CD4-positive, alpha-beta T cell (primary cell): ENCODE results near the gene RNF213. TPM values are rescaled to one million over a fixed set of nuclear protein-coding genes. Genes with fewer than 3 reads are reported as not detected.

ENCODE experiments used
- ATAC-seq: fragments of 200-7000 bp; cut with Tn5 transposase; one replicate; pipeline ENCODE4 v1.10.0; 2022; ENCODE audit warnings: mild to moderate bottlenecking; ENCODE audit not compliant: poor library complexity
- CTCF ChIA-PET: fragments of 350-600 bp; sonication (Branson Sonifier 250); formaldehyde crosslinking; loops from one replicate; lab custom pipeline; 2021; ENCODE audit warnings: antibody characterized with exemption, inconsistent platforms; lab: Charles Lee
- POLR2A ChIA-PET: fragments of 350-600 bp; sonication (Branson Sonifier 250); formaldehyde crosslinking; loops from one replicate; lab custom pipeline; 2021; ENCODE audit warnings: antibody characterized with exemption, inconsistent platforms; lab: Charles Lee
- DNase-seq, 14 experiments: peaks; one replicate each; pipeline ENCODE4 v3.0.0-alpha.2; 2013 to 2020; ENCODE audit warnings: mixed read lengths in 2 of 14
- H3K27ac ChIP-seq, 2 donors: one replicate each; pipeline versions ENCODE4 v1.5.1 to v1.7.0; 2013; ENCODE audit warnings: low read length in 2 of 2, low read depth in 1 of 2, mild to moderate bottlenecking in 1 of 2
- H3K27me3 ChIP-seq, 2 experiments: 1 replicate in 1 of 2; 2 replicates in 1 of 2; pipeline versions ENCODE4 v1.6.1 to v1.7.0; 2013; ENCODE audit warnings: low read length in 2 of 2, control low read depth in 1 of 2, mild to moderate bottlenecking in 1 of 2, moderate library complexity in 1 of 2; ENCODE audit not compliant: insufficient read depth in 2 of 2, control insufficient read depth in 1 of 2
- H3K36me3 ChIP-seq: one replicate; pipeline ENCODE4 v1.6.1; 2013; ENCODE audit warnings: low read length, control low read depth; ENCODE audit not compliant: insufficient read depth
- H3K4me1 ChIP-seq: one replicate; pipeline ENCODE4 v1.6.1; 2013; ENCODE audit warnings: low read length, control low read depth; ENCODE audit not compliant: insufficient read depth
- H3K4me3 ChIP-seq: one replicate; pipeline ENCODE4 v1.5.1; 2013; ENCODE audit warnings: mild to moderate bottlenecking, low read length, moderate library complexity
- H3K9me3 ChIP-seq, 2 experiments: 1 replicate in 1 of 2; 2 replicates in 1 of 2; pipeline versions ENCODE4 v1.6.1 to v1.7.0; 2013; ENCODE audit warnings: low read length in 2 of 2, mild to moderate bottlenecking in 2 of 2, control low read depth in 1 of 2, moderate library complexity in 1 of 2; ENCODE audit not compliant: control insufficient read depth in 1 of 2, insufficient read depth in 1 of 2
- H3K27ac Mint-ChIP-seq: one replicate; pipeline ENCODE4 v1.8.0; 2020; ENCODE audit warnings: mixed read lengths
- H3K27me3 Mint-ChIP-seq: one replicate; pipeline ENCODE4 v1.8.0; 2021; ENCODE audit warnings: mixed read lengths
- H3K36me3 Mint-ChIP-seq: one replicate; pipeline ENCODE4 v1.8.0; 2021; ENCODE audit warnings: low read depth, mixed read lengths
- H3K4me1 Mint-ChIP-seq: one replicate; pipeline ENCODE4 v1.8.0; 2021; ENCODE audit warnings: low read depth, mixed read lengths
- H3K4me3 Mint-ChIP-seq: one replicate; pipeline ENCODE4 v1.8.0; 2020; ENCODE audit warnings: mild to moderate bottlenecking, mixed read lengths
- H3K9me3 Mint-ChIP-seq: one replicate; pipeline ENCODE4 v1.8.0; 2020; ENCODE audit warnings: mixed read lengths
- intact Hi-C, 2 experiments: fragments of 100-400 bp; cut with DNase I in 1 of 2; cut with micrococcal nuclease in 1 of 2; formaldehyde crosslinking; loops; one replicate each; pipeline versions ENCODE4 v1.15.1 to v1.9.0; 2023 to 2025; cut with DNase I, micrococcal nuclease
- total RNA-seq, 174 experiments: library from RNA in 2 of 174; stranded (reverse) in 2 of 174; gene quantifications; one replicate each; pipeline ENCODE4 v1.2.3 and lab custom pipeline; 2021 to 2026
- TF ChIP-seq, protein P1 (sequence below): fragments of 200-600 bp; IDR thresholded peaks from one replicate; pipeline ENCODE4 v1.8.0; 2022; ENCODE audit warnings: antibody characterized with exemption, mild to moderate bottlenecking

Gene RNF213
- total RNA-seq, 2 experiments from 2014 or later: 290 to 312 TPM

DNA sequence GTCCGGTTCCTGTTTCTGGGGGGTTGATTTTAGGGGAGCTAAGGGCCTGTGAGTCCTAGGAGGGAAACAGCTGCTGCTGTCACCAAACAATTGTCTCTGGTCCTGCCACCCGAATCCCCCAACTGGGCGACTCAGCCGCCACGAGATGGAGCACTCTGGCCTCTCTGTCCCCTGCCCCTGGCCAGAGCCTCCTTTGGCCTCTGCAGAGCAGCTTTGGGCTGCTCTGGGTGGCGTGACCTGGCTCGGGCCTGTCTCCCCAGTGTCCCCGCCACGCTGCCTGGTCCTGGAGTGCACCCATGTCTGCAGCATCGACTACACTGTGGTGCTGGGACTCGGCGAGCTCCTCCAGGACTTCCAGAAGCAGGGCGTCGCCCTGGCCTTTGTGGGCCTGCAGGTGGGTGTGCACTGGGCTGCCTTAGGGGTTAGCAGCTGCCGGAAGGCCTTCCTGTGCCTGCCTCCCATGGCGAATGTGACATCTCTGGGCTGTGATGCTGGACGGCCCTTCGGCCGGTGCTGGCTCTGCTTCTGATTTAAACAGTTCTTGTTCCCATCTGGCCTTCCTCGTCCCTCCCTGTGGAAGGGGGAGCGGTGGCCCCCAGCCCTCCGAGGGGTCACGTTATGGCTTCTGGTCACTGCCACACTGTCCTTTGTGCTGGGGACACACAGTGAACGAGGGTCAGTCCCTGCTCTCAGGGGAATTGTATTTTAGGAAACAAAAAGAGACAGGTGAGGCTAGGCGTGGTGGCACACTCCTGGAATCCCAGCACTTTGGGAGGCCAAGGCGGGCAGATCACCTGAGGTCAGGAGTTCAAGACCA, 11.6 kb upstream of the RNF213 start:
- peaks cover 16% of the 10 kb centered on the region for H3K36me3 ChIP-seq
- POLR2A ChIA-PET: no interaction called here
- H3K27me3 ChIP-seq: no peaks in the 10 kb centered on the region
- no peak for DNase-seq
- Mint-ChIP-seq H3K4me3 (no peak overlapping the region), H3K27me3 (no peaks in the 10 kb centered on the region), H3K4me1 (peaks cover 8% of the 10 kb centered on the region), H3K9me3 (no peaks in the 10 kb centered on the region), H3K27ac (no peak overlapping the region), H3K36me3 (peaks cover 23% of the 10 kb centered on the region)
- no peaks in the 10 kb centered on the region for H3K9me3 ChIP-seq
- TF ChIP-seq, protein P1, sequence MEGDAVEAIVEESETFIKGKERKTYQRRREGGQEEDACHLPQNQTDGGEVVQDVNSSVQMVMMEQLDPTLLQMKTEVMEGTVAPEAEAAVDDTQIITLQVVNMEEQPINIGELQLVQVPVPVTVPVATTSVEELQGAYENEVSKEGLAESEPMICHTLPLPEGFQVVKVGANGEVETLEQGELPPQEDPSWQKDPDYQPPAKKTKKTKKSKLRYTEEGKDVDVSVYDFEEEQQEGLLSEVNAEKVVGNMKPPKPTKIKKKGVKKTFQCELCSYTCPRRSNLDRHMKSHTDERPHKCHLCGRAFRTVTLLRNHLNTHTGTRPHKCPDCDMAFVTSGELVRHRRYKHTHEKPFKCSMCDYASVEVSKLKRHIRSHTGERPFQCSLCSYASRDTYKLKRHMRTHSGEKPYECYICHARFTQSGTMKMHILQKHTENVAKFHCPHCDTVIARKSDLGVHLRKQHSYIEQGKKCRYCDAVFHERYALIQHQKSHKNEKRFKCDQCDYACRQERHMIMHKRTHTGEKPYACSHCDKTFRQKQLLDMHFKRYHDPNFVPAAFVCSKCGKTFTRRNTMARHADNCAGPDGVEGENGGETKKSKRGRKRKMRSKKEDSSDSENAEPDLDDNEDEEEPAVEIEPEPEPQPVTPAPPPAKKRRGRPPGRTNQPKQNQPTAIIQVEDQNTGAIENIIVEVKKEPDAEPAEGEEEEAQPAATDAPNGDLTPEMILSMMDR: no peak
- CTCF ChIA-PET: no interaction called here
- H3K27ac ChIP-seq: no peak overlapping the region
- intact Hi-C loops: no loop called here
- peaks cover 13% of the 10 kb centered on the region for H3K4me1 ChIP-seq
- no peak for ATAC-seq
- no peak overlapping the region for H3K4me3 ChIP-seq

DNA sequence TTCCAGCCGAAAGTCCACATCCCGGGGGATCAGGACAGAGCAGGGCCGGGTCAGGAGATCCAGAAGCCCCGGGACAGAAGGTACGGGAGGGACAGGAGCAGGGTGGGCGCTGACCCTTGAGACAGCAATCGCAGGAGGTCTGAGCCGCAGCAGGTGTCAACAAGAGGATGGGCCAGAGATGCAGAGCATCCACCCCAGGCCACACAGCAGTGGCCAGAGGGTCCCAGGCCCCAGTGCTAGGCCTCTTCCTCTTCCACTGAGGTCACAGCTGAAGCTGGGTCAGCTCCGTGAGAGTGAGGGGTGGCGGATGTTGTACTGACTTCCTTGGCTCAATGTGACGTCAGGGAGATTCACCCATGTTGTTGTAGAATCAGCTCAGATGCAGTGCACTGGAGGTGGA, 8.7 kb upstream of the RNF213 start:
- TF ChIP-seq, protein P1: no peak
- DNase-seq: no peak
- peaks cover 33% of the 10 kb centered on the region for H3K4me1 ChIP-seq
- Mint-ChIP-seq H3K36me3 (peaks cover 10% of the 10 kb centered on the region), H3K27ac (peak overlapping the region; percentile 78), H3K4me3 (no peak overlapping the region), H3K4me1 (peaks cover 16% of the 10 kb centered on the region), H3K9me3 (no peaks in the 10 kb centered on the region), H3K27me3 (no peaks in the 10 kb centered on the region)
- no peaks in the 10 kb centered on the region for H3K9me3 ChIP-seq
- no peak overlapping the region for H3K4me3 ChIP-seq
- H3K27me3 ChIP-seq: no peaks in the 10 kb centered on the region
- ChIA-PET POLR2A (interaction anchor here (0.7 kb wide), 1 partner anchor 10 kb away, joined by 3 read pairs; no protein-coding TSS in a partner anchor), CTCF (interaction anchor here (0.8 to 2.8 kb wide), 5 partner anchors 14 to 151 kb away, joined by 3 to 14 read pairs (median 7); partner anchors contain the start of gene GAA)
- ATAC-seq: no peak
- peak overlapping the region in 1 of 2 donors; percentile 10 for H3K27ac ChIP-seq
- intact Hi-C loops: loop anchor here (2.0 to 10.0 kb wide), 4 partner anchors 33 to 247 kb away; partner anchors contain the start of gene EIF4A3 (in 1 of the 2)
- peaks cover 3% of the 10 kb centered on the region for H3K36me3 ChIP-seq

DNA sequence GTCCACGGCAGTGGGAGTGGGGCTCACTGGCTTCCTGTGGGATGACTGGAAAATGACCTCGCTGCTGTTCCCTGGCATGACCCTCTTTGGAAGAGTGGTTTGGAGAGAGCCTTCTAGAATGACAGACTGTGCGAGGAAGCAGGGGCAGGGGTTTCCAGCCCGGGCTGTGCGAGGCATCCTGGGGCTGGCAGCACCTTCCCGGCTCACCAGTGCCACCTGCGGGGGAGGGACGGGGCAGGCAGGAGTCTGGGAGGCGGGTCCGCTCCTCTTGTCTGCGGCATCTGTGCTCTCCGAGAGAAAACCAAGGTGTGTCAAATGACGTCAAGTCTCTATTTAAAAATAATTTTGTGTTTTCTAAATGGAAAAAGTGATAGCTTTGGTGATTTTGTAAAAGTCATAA, 7.8 kb upstream of the RNF213 start:
- Mint-ChIP-seq H3K9me3 (no peaks in the 10 kb centered on the region), H3K27me3 (no peaks in the 10 kb centered on the region), H3K4me1 (peaks cover 16% of the 10 kb centered on the region), H3K4me3 (no peak overlapping the region), H3K27ac (peak overlapping the region; percentile 78), H3K36me3 (peaks cover 10% of the 10 kb centered on the region)
- POLR2A ChIA-PET: interaction anchor here (0.7 kb wide), 1 partner anchor 9 kb away, joined by 3 read pairs; no protein-coding TSS in a partner anchor
- TF ChIP-seq, protein P1: peak; percentile 85
- ATAC-seq (peak; percentile 99), DNase-seq (peak; percentile 76 to 94 (median 88))
- Histone ChIP-seq H3K9me3 (no peaks in the 10 kb centered on the region), H3K4me1 (peaks cover 38% of the 10 kb centered on the region), H3K27me3 (no peaks in the 10 kb centered on the region), H3K4me3 (no peak overlapping the region), H3K36me3 (no peaks in the 10 kb centered on the region), H3K27ac (peak overlapping the region in 1 of 2 donors; percentile 10)
- intact Hi-C loops: loop anchor here (1.0 to 10.0 kb wide), 5 partner anchors 34 to 248 kb away; partner anchors contain the start of gene EIF4A3 (in 1 of the 2)
- CTCF ChIA-PET: interaction anchor here (1.5 to 2.8 kb wide), 4 partner anchors 13 to 152 kb away, joined by 5 to 14 read pairs (median 8); partner anchors contain the start of gene GAA
